Stimulated activated CD4-positive, alpha-beta T cell treated with anti-CD3 and anti-CD28 coated beads, Interleukin-4, amount 100 ng/mL, for 1 hour (primary cell): Measurements from ENCODE around the gene ITGB4.
A peak's percentile ranks its signal among the peaks of the same experiment; 100 is the strongest.
"Not testable (repeated sequence)": the region's sequence is repeated elsewhere in the genome, so short reads cannot be mapped to it uniquely, and the experiment has no call there.

ENCODE experiments used
- DNase-seq: peaks from one replicate; pipeline ENCODE4 v3.0.0-alpha.2; 2020

ITGB4 gene

GRCh38 chr17:75773808-75774470, 52.7 kb downstream of the ITGB4 start:
- DNase-seq: no peak

- DNase-seq: no peak
Observed at GRCh38 chr17:75774471-75774990, 53.3 kb downstream of the ITGB4 start.

- no peak for DNase-seq
Observed at GRCh38 chr17:75774991-75775668, 53.9 kb downstream of the ITGB4 start.

GRCh38 chr17:75776386-75777295, 55.4 kb downstream of the ITGB4 start:
- no peak for DNase-seq

- no peak for DNase-seq
Observed at GRCh38 chr17:75777296-75777922, 56.1 kb downstream of the ITGB4 start.

GRCh38 chr17:75778066-75778860, 57.0 kb downstream of the ITGB4 start:
- DNase-seq: not testable (repeated sequence)

- no peak for DNase-seq
Observed at GRCh38 chr17:75778861-75779249, 57.6 kb downstream of the ITGB4 start.

DNA sequence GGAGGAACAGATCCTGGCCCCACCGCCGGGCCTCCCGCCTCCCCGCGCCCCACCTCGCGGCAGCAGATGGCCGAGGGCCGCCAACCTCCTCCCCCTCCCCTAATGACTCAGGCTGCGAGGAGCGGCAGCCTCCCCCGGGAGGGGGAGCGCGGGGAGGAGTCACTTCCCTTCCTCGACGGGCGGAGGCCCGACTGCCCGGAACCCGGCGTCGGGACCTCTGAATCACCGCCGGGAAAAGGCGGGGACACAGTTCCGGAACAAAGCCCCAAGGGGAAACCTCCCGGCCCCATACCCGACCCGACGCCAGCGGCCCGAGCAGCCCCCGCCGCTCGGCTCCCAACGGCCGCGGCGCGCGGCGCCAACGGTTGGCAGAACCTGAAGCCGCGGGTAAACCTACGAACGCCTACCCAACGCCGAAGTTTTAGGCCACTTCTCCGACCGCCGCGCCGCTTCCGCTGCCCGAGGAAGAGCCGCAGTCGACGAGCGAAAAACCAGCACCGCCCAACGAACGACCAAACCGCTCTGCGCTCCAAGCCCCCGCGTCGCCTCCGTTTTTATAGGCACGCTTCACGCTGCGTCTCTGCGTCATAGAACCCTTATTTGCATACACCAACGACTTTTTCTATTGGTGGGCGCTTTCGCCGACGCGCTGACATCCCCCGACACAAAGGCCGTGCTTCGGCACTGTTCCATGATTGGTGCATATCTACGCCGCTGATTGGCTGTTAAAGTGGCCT, 58.2 kb downstream of the ITGB4 start:
- DNase-seq: peak; percentile 91

GRCh38 chr17:75779987-75780889, 59.0 kb downstream of the ITGB4 start:
- DNase-seq: no peak

GRCh38 chr17:75783069-75783783, 62.0 kb downstream of the ITGB4 start:
- no peak for DNase-seq

- no peak for DNase-seq
Observed at GRCh38 chr17:75783803-75784472, 62.7 kb downstream of the ITGB4 start.

- peak; percentile 91 for DNase-seq
Observed at GRCh38 chr17:75784473-75785015, 63.3 kb downstream of the ITGB4 start, which contains the start of gene UNK. UNK (plus strand) TSS chr17:75784806; CDS start chr17:75784881, 75 bp downstream.

- peak; percentile 87 for DNase-seq
Observed at GRCh38 chr17:75785016-75785890, 64.0 kb downstream of the ITGB4 start.

DNA sequence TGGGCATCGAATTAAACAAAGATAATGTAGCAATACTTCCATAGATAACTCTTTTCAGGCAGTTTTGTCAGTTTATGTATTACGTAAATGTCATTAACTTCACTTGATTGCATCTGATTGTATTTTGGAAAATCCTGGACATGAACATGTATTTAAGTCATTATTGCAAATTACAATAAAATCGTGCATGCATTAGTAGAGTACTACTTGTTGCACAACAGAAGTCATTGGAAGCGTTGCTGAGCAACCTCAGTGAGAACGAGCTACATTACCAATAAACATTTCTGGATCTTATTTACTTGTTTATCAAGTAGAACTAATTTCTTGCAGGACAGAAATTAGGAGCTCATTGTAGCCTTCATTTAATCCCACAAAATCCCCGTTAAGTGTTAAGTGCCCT, 70.0 kb downstream of the ITGB4 start:
- DNase-seq: no peak

DNA sequence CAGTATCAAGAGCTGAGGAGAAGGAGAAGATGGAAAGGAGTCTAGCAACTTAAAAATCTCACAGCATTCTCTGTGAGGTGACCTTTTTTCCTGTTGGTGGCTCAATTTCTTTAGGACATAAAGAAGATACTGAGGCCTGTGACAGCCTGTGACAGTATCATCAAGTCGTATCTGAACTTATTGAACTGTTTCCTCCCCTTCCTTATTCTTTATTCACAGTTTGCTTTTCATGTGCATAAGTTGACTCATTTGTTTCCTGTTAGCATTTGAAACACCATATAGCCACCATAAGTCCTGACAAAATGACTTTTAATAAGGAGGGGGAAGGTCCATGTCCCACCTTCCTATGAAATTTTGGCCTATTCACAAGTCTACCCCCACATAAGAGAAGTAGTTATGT, 72.2 kb downstream of the ITGB4 start:
- no peak for DNase-seq

- no peak for DNase-seq
Observed at GRCh38 chr17:75795820-75796607, 74.8 kb downstream of the ITGB4 start.

- DNase-seq: no peak
Observed at GRCh38 chr17:75799402-75799801, 78.1 kb downstream of the ITGB4 start.
